HG02970 (cell line): ENCODE data around the gene RHBDD3.

ENCODE experiments used
- ATAC-seq: cut with Tn5 transposase; IDR thresholded peaks from one replicate; pipeline ENCODE4 v1.9.1; 2021; ENCODE audit warnings: mild to moderate bottlenecking, moderate library complexity, moderate number of reproducible peaks; ENCODE audit not compliant: unreplicated experiment, low FRiP score

The RHBDD3 gene

GRCh38 chr22:29306835-29307595 lies 39.2 kb upstream of the RHBDD3 start:
- no peak for ATAC-seq

DNA sequence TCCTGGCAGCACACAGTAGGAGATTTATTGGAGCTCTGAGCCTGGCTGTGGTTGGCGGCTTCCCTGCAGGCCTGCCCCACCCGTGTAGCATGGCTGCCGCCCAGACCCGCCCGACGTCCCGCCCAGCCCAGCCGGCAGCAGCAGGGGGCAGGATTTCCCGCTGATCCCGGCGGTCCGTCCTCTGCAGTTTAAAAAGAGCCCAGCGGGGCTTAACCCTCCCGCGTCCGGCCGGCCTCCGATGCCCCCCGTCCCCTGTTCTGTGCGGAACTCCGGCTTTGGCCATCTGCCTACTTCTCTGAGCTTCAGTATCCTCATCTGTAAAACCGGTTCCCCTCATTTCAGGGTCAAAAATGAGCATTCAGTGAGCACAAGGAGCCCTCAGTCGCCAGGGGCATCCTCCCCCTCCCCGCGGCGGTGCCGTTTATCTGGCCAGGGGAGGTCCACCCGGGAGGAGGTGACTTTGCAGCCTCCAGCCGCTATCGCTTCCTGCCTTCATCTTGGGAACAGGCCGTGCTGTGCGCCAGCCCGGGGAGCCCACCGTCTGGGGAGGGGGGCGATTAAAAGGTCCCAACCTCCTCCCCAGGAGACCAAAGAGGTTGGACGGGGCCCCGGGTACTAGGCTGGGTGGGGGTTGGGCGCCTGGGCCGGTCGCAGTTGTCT lies 38.5 kb upstream of the RHBDD3 start, which contains the start of gene GAS2L1:
Gene GAS2L1, plus strand, starts transcription at position 476 of the 660 bp plus-strand sequence. CDS start 1,456 bp downstream, outside the sequence.
- no peak for ATAC-seq

DNA sequence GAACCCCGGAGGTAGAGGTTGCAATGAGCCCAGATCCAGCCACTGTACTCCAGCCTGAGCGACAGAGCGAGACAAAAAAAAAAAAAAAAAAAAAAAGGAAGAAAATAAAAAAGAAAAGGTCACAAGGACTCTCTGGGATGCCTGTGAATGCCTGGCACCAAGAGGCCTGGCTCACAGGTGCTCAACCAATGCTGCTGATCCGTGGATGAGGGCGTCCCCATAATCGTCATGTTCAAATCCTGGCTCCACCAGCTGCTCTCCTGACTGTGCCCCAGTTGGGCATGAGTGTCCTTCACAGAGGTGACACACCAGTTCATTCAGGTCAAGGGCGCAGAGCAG lies 38.0 kb upstream of the RHBDD3 start:
- ATAC-seq, result no peak

- no peak for ATAC-seq
These were observed 35.1 kb upstream of the RHBDD3 start for GRCh38 chr22:29302681-29303465.

- ATAC-seq, result no peak
These were observed 34.6 kb upstream of the RHBDD3 start for GRCh38 chr22:29302402-29302680.

DNA sequence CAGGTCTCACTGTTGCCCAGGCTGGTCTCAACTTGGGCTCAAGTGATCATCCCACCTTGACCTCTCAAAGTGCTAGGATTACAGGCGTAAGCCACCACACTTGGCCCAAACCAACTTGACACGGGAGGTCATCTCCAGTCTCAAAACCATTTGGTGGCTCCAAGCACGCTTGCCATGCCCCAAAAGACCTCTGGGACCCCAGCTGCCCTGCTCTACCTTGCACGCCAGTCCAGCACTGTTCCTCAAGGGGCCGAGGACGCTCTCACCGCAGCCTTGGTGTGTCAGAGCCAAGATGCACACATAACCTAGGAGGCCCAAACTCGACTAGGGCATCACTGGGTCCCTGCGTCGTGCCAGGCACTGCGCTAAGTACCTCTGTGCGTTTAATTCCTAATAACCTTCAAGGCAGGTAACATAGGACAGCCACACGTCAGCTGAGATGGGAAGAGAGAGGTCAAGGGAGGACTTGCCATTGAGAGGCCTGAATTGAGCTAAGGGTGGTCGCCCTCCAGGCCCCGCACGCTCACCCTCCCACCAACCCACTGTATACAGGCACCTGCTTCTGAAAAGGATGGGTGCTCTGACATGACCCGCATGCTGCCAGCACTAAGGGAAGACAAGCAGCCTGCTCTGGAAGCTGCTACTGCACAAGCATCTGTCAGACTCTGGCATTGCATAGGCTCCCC lies 34.1 kb upstream of the RHBDD3 start:
- no peak for ATAC-seq

GRCh38 chr22:29300807-29301601 lies 33.2 kb upstream of the RHBDD3 start:
- ATAC-seq, result no peak

GRCh38 chr22:29300467-29300806 lies 32.7 kb upstream of the RHBDD3 start:
- ATAC-seq, result no peak

GRCh38 chr22:29299136-29299900 lies 31.5 kb upstream of the RHBDD3 start:
- no peak for ATAC-seq

DNA sequence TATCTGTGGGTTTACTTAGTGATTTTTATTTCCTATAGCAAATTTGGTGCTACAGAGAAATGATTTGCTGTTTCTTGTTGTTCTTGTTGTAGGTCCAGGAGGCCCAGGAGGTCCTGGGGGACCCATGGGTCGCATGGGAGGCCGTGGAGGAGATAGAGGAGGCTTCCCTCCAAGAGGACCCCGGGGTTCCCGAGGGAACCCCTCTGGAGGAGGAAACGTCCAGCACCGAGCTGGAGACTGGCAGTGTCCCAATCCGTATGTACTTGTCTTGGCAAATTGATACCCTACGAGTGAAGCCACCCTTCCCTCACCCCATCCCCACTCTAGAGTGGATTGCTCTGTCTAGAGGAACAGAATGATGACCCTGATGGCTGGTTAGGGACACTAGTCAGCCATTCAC lies 30.9 kb upstream of the RHBDD3 start:
- no peak for ATAC-seq

- no peak for ATAC-seq
These were observed 24.6 kb upstream of the RHBDD3 start for GRCh38 chr22:29292379-29292778.

DNA sequence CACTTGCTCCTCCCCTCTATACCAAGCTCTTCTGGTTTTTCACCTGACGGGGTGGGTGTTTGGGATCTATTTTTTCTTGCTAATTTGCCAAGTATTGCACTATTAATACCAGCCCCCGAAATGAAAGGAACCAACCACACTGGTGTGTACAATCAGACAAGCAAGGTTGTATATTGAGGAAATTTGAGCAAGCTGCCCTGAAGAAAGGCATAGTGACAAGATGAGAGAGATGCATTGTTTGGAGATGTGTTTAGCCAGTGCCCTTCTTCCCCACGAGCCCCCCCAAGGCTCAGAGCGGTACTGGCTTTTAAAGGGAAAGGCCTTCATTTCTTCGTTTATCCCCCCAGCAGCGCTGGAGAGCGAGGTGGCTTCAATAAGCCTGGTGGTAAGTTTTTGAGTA lies 23.4 kb upstream of the RHBDD3 start:
- ATAC-seq, result no peak

DNA sequence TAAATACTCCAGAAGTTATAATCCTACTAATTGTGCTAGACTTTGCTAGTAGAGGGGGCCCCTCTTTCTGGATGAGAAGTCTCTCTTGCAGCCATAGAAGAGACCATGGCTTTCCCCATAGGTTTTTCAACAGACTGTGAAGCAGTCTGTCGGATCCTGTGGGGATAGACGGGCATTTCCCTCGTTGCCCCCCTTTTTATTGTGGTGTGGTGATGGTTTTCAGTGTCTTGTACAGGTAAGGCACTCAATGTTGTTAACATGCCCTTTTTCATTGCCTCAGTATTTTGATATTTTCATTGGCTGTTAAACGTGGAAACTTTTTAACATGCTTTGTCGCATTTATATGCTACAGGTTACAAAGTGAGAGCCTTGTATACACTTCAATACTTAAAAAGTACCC lies 22.3 kb upstream of the RHBDD3 start:
- no peak for ATAC-seq

- no peak for ATAC-seq
These were observed 21.1 kb upstream of the RHBDD3 start for GRCh38 chr22:29288837-29289236.

DNA sequence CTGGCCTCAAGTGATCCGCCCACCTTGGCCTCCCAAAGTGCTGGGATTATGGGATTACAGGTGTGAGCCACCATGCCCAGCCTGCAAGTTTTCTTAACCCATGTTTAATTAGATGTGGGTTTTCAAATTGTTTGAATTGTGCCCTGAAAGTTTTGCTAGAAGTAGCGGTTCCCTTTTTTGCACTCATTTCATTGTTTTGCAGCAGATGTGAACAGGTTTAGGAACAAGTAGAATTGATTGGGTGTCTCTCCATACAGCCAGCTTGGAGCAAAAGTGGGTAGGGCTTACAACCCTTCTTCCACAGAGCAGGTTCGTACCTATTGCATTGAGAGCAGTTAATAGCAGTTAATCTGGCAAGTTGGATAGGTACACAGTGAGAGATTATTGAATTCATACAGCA lies 16.4 kb upstream of the RHBDD3 start:
- ATAC-seq, result no peak

GRCh38 chr22:29277927-29278326 lies 10.1 kb upstream of the RHBDD3 start:
- ATAC-seq, result no peak

GRCh38 chr22:29275819-29276565 lies 8.2 kb upstream of the RHBDD3 start:
- ATAC-seq, result no peak

DNA sequence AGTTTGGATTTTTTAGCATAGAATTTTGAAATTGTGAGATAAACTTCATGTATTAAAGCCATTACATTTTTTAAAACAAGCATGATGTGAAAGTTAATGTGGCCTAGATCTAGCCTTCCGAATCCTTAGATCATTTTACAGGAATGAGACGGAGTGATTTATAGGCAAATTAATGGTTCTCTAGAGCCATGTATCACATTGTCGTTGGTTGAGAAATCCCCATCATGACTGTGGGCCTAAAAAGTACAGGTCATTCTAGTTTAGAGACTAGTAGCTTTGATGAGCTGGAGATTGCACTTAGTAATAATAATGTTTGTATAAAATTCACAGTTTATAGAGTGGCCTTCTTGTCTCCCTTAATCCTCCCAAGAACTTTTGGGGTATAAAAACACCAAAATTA lies 7.4 kb upstream of the RHBDD3 start:
- ATAC-seq, result no peak

GRCh38 chr22:29272624-29273023 lies 4.8 kb upstream of the RHBDD3 start:
- ATAC-seq, result no peak
